ENCODE data around the gene KIF19.

DNA sequence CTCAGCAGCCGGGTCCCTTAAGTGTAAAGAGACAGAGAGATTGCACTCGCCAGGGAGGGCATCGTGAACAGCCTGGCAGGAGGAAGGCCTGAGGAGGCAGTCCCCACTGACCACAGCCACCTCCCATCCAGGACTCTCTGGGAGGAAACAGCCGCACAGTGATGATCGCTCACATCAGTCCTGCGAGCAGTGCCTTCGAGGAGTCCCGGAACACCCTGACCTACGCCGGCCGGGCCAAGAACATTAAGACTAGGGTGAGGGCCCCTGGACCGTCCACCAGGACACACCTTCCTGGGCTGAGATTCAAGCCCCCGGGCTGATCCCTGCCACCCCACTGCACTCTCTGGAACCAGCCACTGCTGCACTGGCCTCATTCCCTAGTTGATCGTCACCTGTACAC is 21.6 kb downstream of the KIF19 start:
- no peak for TF ChIP-seq CTCF (IDR thresholded peaks at IDR 0.05)
- TF ChIP-seq POLR2A (IDR thresholded peaks at IDR 0.05): no peak

All from uterus (tissue), 2 donors.